Astrocyte of the cerebellum (primary cell): ENCODE measurements around the gene POU6F2.

Experiments
- DNase-seq: peaks from one replicate; pipeline ENCODE4 v3.0.0-alpha.2; 2011; ENCODE audit warnings: low read depth
- H3K4me3 ChIP-seq: 2 replicates; pipeline ENCODE4 v1.5.1; 2011; ENCODE audit warnings: mild to moderate bottlenecking, low read depth, low read length, moderate library complexity
- in situ Hi-C: cut with HindIII; loops from 2 replicates; pipeline ENCODE4 v1.10.0; 2017; ENCODE audit warnings: low sequenced_read_pairs
- TF ChIP-seq, protein P1 (sequence below): IDR thresholded peaks from 2 replicates; pipeline ENCODE4 v1.5.1; 2012; ENCODE audit warnings: low read length, low read depth, moderate library complexity, mild to moderate bottlenecking; ENCODE audit errors: missing control alignments

Gene POU6F2

DNA sequence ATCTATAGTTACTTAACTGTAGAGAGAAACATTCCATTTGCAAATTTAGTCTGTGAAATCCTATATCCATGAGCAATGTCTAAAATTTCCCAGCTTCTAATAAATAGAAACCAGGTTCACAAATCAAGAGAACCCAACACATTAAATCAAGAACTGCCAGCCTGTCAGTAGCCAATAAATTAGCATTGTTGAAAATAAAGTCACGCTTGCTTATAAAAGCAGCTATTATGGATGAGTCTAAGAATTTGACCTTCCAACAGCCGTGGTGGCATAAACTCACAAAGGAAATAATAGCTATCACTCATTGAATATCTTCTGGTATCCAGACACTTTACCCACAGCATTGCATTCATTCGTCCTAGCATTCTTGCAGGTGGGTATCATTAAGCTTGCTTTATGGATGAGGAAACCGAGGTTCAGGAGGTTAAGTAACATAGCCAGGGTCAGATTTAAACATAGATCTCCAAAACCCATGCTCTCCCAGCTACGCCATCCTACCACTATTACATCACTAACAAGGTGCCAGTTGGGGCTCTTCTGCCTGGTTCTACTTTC lies 328.4 kb downstream of the POU6F2 start:
- in situ Hi-C loops = no loop called here
- TF ChIP-seq, protein P1, sequence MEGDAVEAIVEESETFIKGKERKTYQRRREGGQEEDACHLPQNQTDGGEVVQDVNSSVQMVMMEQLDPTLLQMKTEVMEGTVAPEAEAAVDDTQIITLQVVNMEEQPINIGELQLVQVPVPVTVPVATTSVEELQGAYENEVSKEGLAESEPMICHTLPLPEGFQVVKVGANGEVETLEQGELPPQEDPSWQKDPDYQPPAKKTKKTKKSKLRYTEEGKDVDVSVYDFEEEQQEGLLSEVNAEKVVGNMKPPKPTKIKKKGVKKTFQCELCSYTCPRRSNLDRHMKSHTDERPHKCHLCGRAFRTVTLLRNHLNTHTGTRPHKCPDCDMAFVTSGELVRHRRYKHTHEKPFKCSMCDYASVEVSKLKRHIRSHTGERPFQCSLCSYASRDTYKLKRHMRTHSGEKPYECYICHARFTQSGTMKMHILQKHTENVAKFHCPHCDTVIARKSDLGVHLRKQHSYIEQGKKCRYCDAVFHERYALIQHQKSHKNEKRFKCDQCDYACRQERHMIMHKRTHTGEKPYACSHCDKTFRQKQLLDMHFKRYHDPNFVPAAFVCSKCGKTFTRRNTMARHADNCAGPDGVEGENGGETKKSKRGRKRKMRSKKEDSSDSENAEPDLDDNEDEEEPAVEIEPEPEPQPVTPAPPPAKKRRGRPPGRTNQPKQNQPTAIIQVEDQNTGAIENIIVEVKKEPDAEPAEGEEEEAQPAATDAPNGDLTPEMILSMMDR = no peak
- no peak for DNase-seq
- no peak overlapping the region for H3K4me3 ChIP-seq

DNA sequence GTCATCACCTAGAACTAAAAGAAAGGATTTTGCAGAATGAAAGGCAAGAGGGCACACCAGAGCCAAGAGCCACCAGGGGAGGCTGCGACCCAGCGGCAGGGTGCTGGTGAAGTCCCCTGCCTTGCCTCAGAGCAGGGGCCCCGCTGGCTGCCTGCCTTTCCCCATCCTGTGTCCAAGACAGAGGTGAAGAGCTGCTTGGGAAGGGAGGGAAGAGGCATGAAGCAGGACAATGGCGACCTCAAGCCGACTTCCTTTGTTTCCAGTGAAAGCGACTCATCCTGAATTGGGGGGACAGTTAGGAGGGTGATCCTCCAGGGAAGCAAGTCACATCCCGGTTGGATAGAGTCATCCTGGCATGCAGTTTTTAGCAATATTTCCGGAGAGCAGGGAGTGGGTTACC lies 333.0 kb downstream of the POU6F2 start:
- TF ChIP-seq, protein P1 = no peak
- DNase-seq = no peak
- in situ Hi-C loops = no loop called here
- H3K4me3 ChIP-seq = no peak overlapping the region

DNA sequence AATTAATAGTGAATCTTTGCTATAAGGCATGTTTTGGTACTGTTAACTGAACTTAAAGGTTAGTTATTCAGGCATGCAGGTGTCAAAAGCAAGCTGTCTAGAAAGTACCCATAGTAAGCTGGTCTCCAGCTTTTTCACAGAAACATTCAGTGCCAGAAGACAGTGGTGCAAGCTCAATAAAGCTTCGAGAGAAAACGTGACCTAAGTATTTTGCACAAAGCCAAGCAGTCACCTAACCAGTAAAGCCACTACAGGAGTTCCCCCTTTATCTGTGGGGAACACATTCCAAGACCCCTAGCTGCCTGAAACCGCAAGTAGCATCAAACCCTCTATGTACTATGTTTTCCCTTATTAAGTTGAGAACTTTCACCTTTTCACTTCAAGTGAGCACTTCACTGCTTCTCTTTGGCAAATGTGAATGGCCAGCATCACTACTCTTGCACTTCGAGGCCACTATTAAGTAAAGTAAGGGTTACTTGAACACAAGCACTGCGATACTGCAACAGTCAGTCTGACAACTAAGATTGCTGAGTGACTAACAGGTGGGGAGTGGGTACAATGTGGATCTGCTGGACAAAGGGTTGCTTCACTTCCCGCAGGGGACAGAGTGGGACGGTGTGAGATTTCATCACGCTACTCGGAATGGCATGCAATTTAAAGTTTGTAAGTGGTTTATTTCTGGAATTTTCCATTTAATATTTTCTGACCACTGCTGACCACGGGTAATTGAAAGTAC lies 334.7 kb downstream of the POU6F2 start:
- TF ChIP-seq, protein P1 = no peak
- in situ Hi-C loops = no loop called here
- H3K4me3 ChIP-seq = no peak overlapping the region
- DNase-seq = no peak

DNA sequence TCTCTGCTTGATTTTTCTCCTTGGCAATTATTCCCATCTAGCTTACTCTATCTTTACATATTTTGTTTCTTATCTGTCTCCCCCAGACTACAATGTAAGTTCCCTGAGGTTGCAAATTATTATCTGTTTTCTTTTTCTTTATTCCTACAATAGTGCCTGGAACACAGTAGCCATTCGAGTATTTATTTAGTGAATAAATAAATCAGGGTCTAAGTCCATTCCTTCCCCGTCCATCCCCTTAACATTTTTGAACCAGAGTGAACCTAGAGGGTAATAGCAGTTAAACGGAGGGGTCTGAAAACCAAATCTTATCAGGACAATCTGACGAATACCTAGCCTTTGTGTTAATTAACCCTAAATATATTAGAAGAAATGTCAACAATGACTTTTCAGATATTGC lies 335.7 kb downstream of the POU6F2 start:
- in situ Hi-C loops = no loop called here
- no peak for DNase-seq
- TF ChIP-seq, protein P1 = no peak
- no peak overlapping the region for H3K4me3 ChIP-seq

DNA sequence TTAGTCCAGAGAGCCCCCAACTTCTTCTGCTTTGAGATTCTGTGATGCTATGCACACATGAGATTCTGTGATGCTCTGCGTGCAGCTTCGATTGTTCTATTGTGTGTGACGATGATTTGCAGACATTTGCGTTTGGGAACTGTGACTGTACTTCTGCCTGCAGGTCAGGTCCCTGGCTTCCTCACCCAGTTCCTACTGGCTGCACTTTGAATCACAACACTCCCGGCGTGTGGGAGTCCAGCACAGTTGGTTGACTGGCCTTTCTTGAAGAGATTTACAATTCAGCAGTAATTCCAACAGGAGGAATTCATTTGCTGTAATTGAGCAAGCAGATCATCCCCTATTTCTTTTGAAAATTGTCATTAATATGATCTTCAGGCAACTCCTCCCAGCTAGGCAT lies 336.3 kb downstream of the POU6F2 start:
- in situ Hi-C loops = no loop called here
- TF ChIP-seq, protein P1 = no peak
- no peak overlapping the region for H3K4me3 ChIP-seq
- no peak for DNase-seq

DNA sequence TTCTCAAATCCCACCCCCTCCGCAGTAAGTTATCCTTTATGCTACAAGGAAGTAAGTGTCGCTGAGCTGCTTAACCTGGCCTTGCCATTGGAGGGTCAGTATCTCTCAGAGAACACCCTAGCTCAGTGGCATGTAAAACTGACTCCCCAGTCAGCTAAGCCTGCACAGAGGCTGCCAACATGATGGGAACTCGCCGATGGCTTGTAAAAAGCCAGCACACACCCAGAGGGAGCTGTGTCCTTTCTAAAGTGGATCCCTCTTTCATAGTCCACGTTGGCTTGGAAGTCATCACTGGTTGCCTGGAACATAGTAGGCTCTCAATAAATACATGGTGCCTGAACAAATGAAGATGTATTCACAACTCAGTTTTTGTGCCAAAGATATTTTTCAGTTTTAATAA lies 339.4 kb downstream of the POU6F2 start:
- no peak overlapping the region for H3K4me3 ChIP-seq
- in situ Hi-C loops = no loop called here
- no peak for DNase-seq
- TF ChIP-seq, protein P1 = no peak
